Stimulated activated naive CD8-positive, alpha-beta T cell treated with anti-CD3 and anti-CD28 coated beads, Interleukin-15, amount 100 ng/mL, for 72 hours (primary cell): ENCODE results near the gene PEX5.
A peak's percentile ranks its signal among the peaks of the same experiment; 100 is the strongest.
"Not testable (repeated sequence)": the region's sequence is repeated elsewhere in the genome, so short reads cannot be mapped to it uniquely, and the experiment has no call there.

Experiments
- ATAC-seq: fragments of 150-1000 bp; cut with Tn5 transposase; 2 replicates; pipeline ENCODE4 v1.10.0; 2021; ENCODE audit warnings: mild to moderate bottlenecking, moderate library complexity
- DNase-seq, 2 donors: peaks; one replicate each; pipeline ENCODE4 v3.0.0; 2021 to 2022
- H3K27ac Mint-ChIP-seq, 2 donors: one replicate each; pipeline ENCODE4 v1.8.0; 2022; ENCODE audit warnings: mild to moderate bottlenecking in 2 of 2, mixed read lengths in 2 of 2, moderate library complexity in 2 of 2
- H3K27me3 Mint-ChIP-seq: one replicate; pipeline ENCODE4 v1.8.0; 2022; ENCODE audit warnings: mixed read lengths
- H3K4me1 Mint-ChIP-seq: one replicate; pipeline ENCODE4 v1.8.0; 2022; ENCODE audit warnings: mild to moderate bottlenecking, mixed read lengths
- H3K4me3 Mint-ChIP-seq, 2 donors: one replicate each; pipeline ENCODE4 v1.8.0; 2022; ENCODE audit warnings: mild to moderate bottlenecking in 2 of 2, mixed read lengths in 2 of 2, moderate library complexity in 1 of 2
- H3K9me3 Mint-ChIP-seq, 2 donors: one replicate each; pipeline ENCODE4 v1.8.0; 2022; ENCODE audit warnings: mixed read lengths in 2 of 2

Gene PEX5

GRCh38 chr12:7188562-7189397, 706 bp upstream of the PEX5 start:
- Mint-ChIP-seq H3K4me1 (peaks cover 47% of the 10 kb centered on the region), H3K9me3 (no peaks in the 10 kb centered on the region)

GRCh38 chr12:7190268-7191055, 976 bp downstream of the PEX5 start:
- peaks cover 62% of the 10 kb centered on the region for H3K4me1 Mint-ChIP-seq

More at GRCh38 chr12:7188562-7189397, 706 bp upstream of the PEX5 start:
- DNase-seq (peak; percentile 62 to 74), ATAC-seq (peak; percentile 70)
- Mint-ChIP-seq H3K27ac (peak overlapping the region; percentile 99), H3K27me3 (no peaks in the 10 kb centered on the region), H3K4me3 (peak overlapping the region; percentile 97 to 98)

GRCh38 chr12:7193674-7194073, 4.2 kb downstream of the PEX5 start:
- Mint-ChIP-seq H3K27me3 (no peaks in the 10 kb centered on the region), H3K4me1 (peaks cover 58% of the 10 kb centered on the region), H3K27ac (no peak overlapping the region), H3K4me3 (no peak overlapping the region), H3K9me3 (no peaks in the 10 kb centered on the region)
- ATAC-seq (no peak), DNase-seq (no peak)

More at GRCh38 chr12:7190268-7191055, 976 bp downstream of the PEX5 start:
- no peaks in the 10 kb centered on the region for H3K27me3 Mint-ChIP-seq
- peak in 1 of 2 donors; percentile 22 for DNase-seq
- peak; percentile 1 for ATAC-seq
- peak overlapping the region; percentile 97 to 98 for H3K4me3 Mint-ChIP-seq
- H3K27ac Mint-ChIP-seq, result peak overlapping the region in 1 of 2 donors; percentile 74
- H3K9me3 Mint-ChIP-seq, result no peaks in the 10 kb centered on the region

GRCh38 chr12:7197841-7198240, 8.4 kb downstream of the PEX5 start:
- Mint-ChIP-seq H3K9me3 (no peaks in the 10 kb centered on the region), H3K4me1 (peaks cover 23% of the 10 kb centered on the region), H3K4me3 (no peak overlapping the region), H3K27me3 (no peaks in the 10 kb centered on the region), H3K27ac (no peak overlapping the region)
- DNase-seq, result no peak
- ATAC-seq, result no peak

GRCh38 chr12:7203109-7203508, 13.6 kb downstream of the PEX5 start:
- H3K4me3 Mint-ChIP-seq, result no peak overlapping the region
- ATAC-seq, result no peak
- H3K27me3 Mint-ChIP-seq, result no peaks in the 10 kb centered on the region
- DNase-seq, result no peak
- peak overlapping the region in 1 of 2 donors; percentile 2 for H3K27ac Mint-ChIP-seq
- H3K4me1 Mint-ChIP-seq, result no peaks in the 10 kb centered on the region
- no peaks in the 10 kb centered on the region for H3K9me3 Mint-ChIP-seq

GRCh38 chr12:7205091-7205490, 15.6 kb downstream of the PEX5 start:
- no peak for ATAC-seq
- H3K4me1 Mint-ChIP-seq, result no peaks in the 10 kb centered on the region
- H3K9me3 Mint-ChIP-seq, result peaks cover 8 to 12% of the 10 kb centered on the region in 2 donors
- no peak overlapping the region for H3K27ac Mint-ChIP-seq
- no peaks in the 10 kb centered on the region for H3K27me3 Mint-ChIP-seq
- no peak for DNase-seq
- no peak overlapping the region for H3K4me3 Mint-ChIP-seq

- no peaks in the 10 kb centered on the region for H3K27me3 Mint-ChIP-seq
- DNase-seq (no peak), ATAC-seq (no peak)
- H3K27ac Mint-ChIP-seq, result no peak overlapping the region
- H3K4me3 Mint-ChIP-seq, result no peak overlapping the region
- H3K4me1 Mint-ChIP-seq, result no peaks in the 10 kb centered on the region
- peaks cover 8 to 18% of the 10 kb centered on the region in 2 donors for H3K9me3 Mint-ChIP-seq
Observed at GRCh38 chr12:7206691-7207090, 17.2 kb downstream of the PEX5 start.

GRCh38 chr12:7207866-7208625, 18.6 kb downstream of the PEX5 start:
- Mint-ChIP-seq H3K4me3 (no peak overlapping the region), H3K27ac (no peak overlapping the region)
- no peak for ATAC-seq

GRCh38 chr12:7209958-7210357, 20.5 kb downstream of the PEX5 start:
- no peaks in the 10 kb centered on the region for H3K4me1 Mint-ChIP-seq
- DNase-seq, result no peak
- no peak for ATAC-seq
- H3K27ac Mint-ChIP-seq, result no peak overlapping the region
- H3K9me3 Mint-ChIP-seq, result peaks cover 16 to 18% of the 10 kb centered on the region in 2 donors
- H3K4me3 Mint-ChIP-seq, result no peak overlapping the region
- H3K27me3 Mint-ChIP-seq, result no peaks in the 10 kb centered on the region

More at GRCh38 chr12:7207866-7208625, 18.6 kb downstream of the PEX5 start:
- no peaks in the 10 kb centered on the region for H3K4me1 Mint-ChIP-seq
- peaks cover 16 to 18% of the 10 kb centered on the region in 2 donors for H3K9me3 Mint-ChIP-seq
- DNase-seq, result no peak
- H3K27me3 Mint-ChIP-seq, result no peaks in the 10 kb centered on the region

GRCh38 chr12:7210642-7211151, 21.2 kb downstream of the PEX5 start:
- Mint-ChIP-seq H3K4me1 (no peaks in the 10 kb centered on the region), H3K27me3 (no peaks in the 10 kb centered on the region), H3K4me3 (no peak overlapping the region), H3K9me3 (peaks cover 16 to 18% of the 10 kb centered on the region in 2 donors), H3K27ac (no peak overlapping the region)
- DNase-seq (no peak), ATAC-seq (no peak)

- no peaks in the 10 kb centered on the region for H3K4me1 Mint-ChIP-seq
- no peak for ATAC-seq
- H3K9me3 Mint-ChIP-seq, result peaks cover 16 to 18% of the 10 kb centered on the region in 2 donors
- H3K27me3 Mint-ChIP-seq, result no peaks in the 10 kb centered on the region
- DNase-seq, result no peak
- H3K27ac Mint-ChIP-seq, result no peak overlapping the region
- H3K4me3 Mint-ChIP-seq, result no peak overlapping the region
Observed at GRCh38 chr12:7212678-7213077, 23.2 kb downstream of the PEX5 start.

GRCh38 chr12:7213745-7214144, 24.3 kb downstream of the PEX5 start:
- not testable (repeated sequence) for H3K4me3 Mint-ChIP-seq, H3K27ac Mint-ChIP-seq, H3K27me3 Mint-ChIP-seq

GRCh38 chr12:7217475-7218069, 28.1 kb downstream of the PEX5 start:
- H3K27ac Mint-ChIP-seq, result no peak overlapping the region
- peaks cover 0 to 4% of the 10 kb centered on the region in 2 donors for H3K9me3 Mint-ChIP-seq
- DNase-seq, result no peak
- H3K4me1 Mint-ChIP-seq, result no peaks in the 10 kb centered on the region
- H3K4me3 Mint-ChIP-seq, result no peak overlapping the region
- H3K27me3 Mint-ChIP-seq, result no peaks in the 10 kb centered on the region
- ATAC-seq, result no peak

More at GRCh38 chr12:7213745-7214144, 24.3 kb downstream of the PEX5 start:
- peaks cover 15 to 16% of the 10 kb centered on the region in 2 donors for H3K9me3 Mint-ChIP-seq
- ATAC-seq, DNase-seq, H3K4me1 Mint-ChIP-seq: not testable (repeated sequence)

- H3K4me3 Mint-ChIP-seq, result no peak overlapping the region
- H3K9me3 Mint-ChIP-seq, result no peaks in the 10 kb centered on the region
- ATAC-seq (peak; percentile 67), DNase-seq (peak; percentile 65 to 69)
- H3K27ac Mint-ChIP-seq, result no peak overlapping the region
- no peaks in the 10 kb centered on the region for H3K4me1 Mint-ChIP-seq
- H3K27me3 Mint-ChIP-seq, result no peaks in the 10 kb centered on the region
Observed at GRCh38 chr12:7219599-7220243, 30.2 kb downstream of the PEX5 start.
